Measurements from ENCODE around the gene VIPR2. TPM values are rescaled to one million over a fixed set of nuclear protein-coding genes. Genes with fewer than 3 reads are reported as not detected.

The VIPR2 gene
- total RNA-seq, 2 donors from 2014 or later, result 0.36 to 0.45 TPM

- no peak overlapping the region for H3K4me3 Mint-ChIP-seq
- H3K9me3 Mint-ChIP-seq, result no peaks in the 10 kb centered on the region
- H3K36me3 Mint-ChIP-seq, result no peaks in the 10 kb centered on the region
- DNase-seq (ENCODE audit: low spot score) (no peak), ATAC-seq (no peak)
- H3K4me1 Mint-ChIP-seq (ENCODE audit: low read depth in 2 of 2), result no peaks in the 10 kb centered on the region
- H3K27ac Mint-ChIP-seq, result no peak overlapping the region
- peaks cover 0 to 5% of the 10 kb centered on the region in 2 donors for H3K27me3 Mint-ChIP-seq
These were observed 87.9 kb downstream of the VIPR2 start for GRCh38 chr7:159056737-159057136.

- peaks cover 0 to 6% of the 10 kb centered on the region in 2 donors for H3K4me1 Mint-ChIP-seq (ENCODE audit: low read depth in 2 of 2)
- peaks cover 7 to 24% of the 10 kb centered on the region in 2 donors for H3K27me3 Mint-ChIP-seq
- no peak overlapping the region for H3K27ac Mint-ChIP-seq
- ATAC-seq, result no peak
- H3K4me3 Mint-ChIP-seq, result no peak overlapping the region
- DNase-seq (ENCODE audit: low spot score), result no peak
- no peaks in the 10 kb centered on the region for H3K9me3 Mint-ChIP-seq
- no peaks in the 10 kb centered on the region for H3K36me3 Mint-ChIP-seq
These were observed 92.8 kb downstream of the VIPR2 start for GRCh38 chr7:159051916-159052315.

- Mint-ChIP-seq H3K27me3 (peaks cover 7 to 24% of the 10 kb centered on the region in 2 donors), H3K27ac (no peak overlapping the region), H3K9me3 (no peaks in the 10 kb centered on the region), H3K4me1 (ENCODE audit: low read depth in 2 of 2) (peaks cover 0 to 6% of the 10 kb centered on the region in 2 donors), H3K36me3 (no peaks in the 10 kb centered on the region), H3K4me3 (no peak overlapping the region)
- DNase-seq (ENCODE audit: low spot score) (no peak), ATAC-seq (no peak)
These were observed 94.0 kb downstream of the VIPR2 start for GRCh38 chr7:159050704-159051103.

GRCh38 chr7:159049266-159050025, 95.2 kb downstream of the VIPR2 start:
- Mint-ChIP-seq H3K4me3 (no peak overlapping the region), H3K36me3 (no peaks in the 10 kb centered on the region), H3K27me3 (peaks cover 7 to 24% of the 10 kb centered on the region in 2 donors), H3K4me1 (ENCODE audit: low read depth in 2 of 2) (peaks cover 0 to 6% of the 10 kb centered on the region in 2 donors), H3K9me3 (no peaks in the 10 kb centered on the region), H3K27ac (no peak overlapping the region)
- no peak for ATAC-seq
- no peak for DNase-seq (ENCODE audit: low spot score)

- no peaks in the 10 kb centered on the region for H3K36me3 Mint-ChIP-seq
- DNase-seq (ENCODE audit: low spot score), result no peak
- H3K9me3 Mint-ChIP-seq, result no peaks in the 10 kb centered on the region
- peaks cover 0 to 6% of the 10 kb centered on the region in 2 donors for H3K4me1 Mint-ChIP-seq (ENCODE audit: low read depth in 2 of 2)
- ATAC-seq, result no peak
- peaks cover 7 to 21% of the 10 kb centered on the region in 2 donors for H3K27me3 Mint-ChIP-seq
- H3K4me3 Mint-ChIP-seq, result no peak overlapping the region
- H3K27ac Mint-ChIP-seq, result no peak overlapping the region
These were observed 96.0 kb downstream of the VIPR2 start for GRCh38 chr7:159048656-159049055.

GRCh38 chr7:159047536-159047935, 97.1 kb downstream of the VIPR2 start:
- ATAC-seq (no peak), DNase-seq (ENCODE audit: low spot score) (no peak)
- H3K4me3 Mint-ChIP-seq, result no peak overlapping the region
- peaks cover 0 to 6% of the 10 kb centered on the region in 2 donors for H3K4me1 Mint-ChIP-seq (ENCODE audit: low read depth in 2 of 2)
- H3K27me3 Mint-ChIP-seq, result peaks cover 7 to 21% of the 10 kb centered on the region in 2 donors
- H3K9me3 Mint-ChIP-seq, result no peaks in the 10 kb centered on the region
- H3K27ac Mint-ChIP-seq, result no peak overlapping the region
- H3K36me3 Mint-ChIP-seq, result no peaks in the 10 kb centered on the region

- peaks cover 7 to 18% of the 10 kb centered on the region in 2 donors for H3K27me3 Mint-ChIP-seq
- ATAC-seq (no peak), DNase-seq (ENCODE audit: low spot score) (peak; percentile 8)
- H3K4me1 Mint-ChIP-seq (ENCODE audit: low read depth in 2 of 2), result peaks cover 0 to 4% of the 10 kb centered on the region in 2 donors
- no peak overlapping the region for H3K4me3 Mint-ChIP-seq
- H3K9me3 Mint-ChIP-seq, result no peaks in the 10 kb centered on the region
- H3K27ac Mint-ChIP-seq, result no peak overlapping the region
- no peaks in the 10 kb centered on the region for H3K36me3 Mint-ChIP-seq
These were observed 98.4 kb downstream of the VIPR2 start for GRCh38 chr7:159046300-159046699.

- Mint-ChIP-seq H3K4me1 (ENCODE audit: low read depth in 2 of 2) (no peaks in the 10 kb centered on the region), H3K9me3 (no peaks in the 10 kb centered on the region), H3K27ac (no peak overlapping the region), H3K4me3 (no peak overlapping the region), H3K36me3 (no peaks in the 10 kb centered on the region), H3K27me3 (peaks cover 7 to 14% of the 10 kb centered on the region in 2 donors)
- no peak for DNase-seq (ENCODE audit: low spot score)
- ATAC-seq, result no peak
These were observed 98.8 kb downstream of the VIPR2 start for GRCh38 chr7:159045839-159046238.

- peaks cover 0 to 2% of the 10 kb centered on the region in 2 donors for H3K27me3 Mint-ChIP-seq
- no peak overlapping the region for H3K4me3 Mint-ChIP-seq
- no peak overlapping the region for H3K27ac Mint-ChIP-seq
- DNase-seq (ENCODE audit: low spot score) (no peak), ATAC-seq (peak in 1 of 2 donors; percentile 6)
- H3K36me3 Mint-ChIP-seq, result no peaks in the 10 kb centered on the region
- H3K4me1 Mint-ChIP-seq (ENCODE audit: low read depth in 2 of 2), result no peaks in the 10 kb centered on the region
- H3K9me3 Mint-ChIP-seq, result no peaks in the 10 kb centered on the region
These were observed 102.0 kb downstream of the VIPR2 start for GRCh38 chr7:159042581-159043101.

- no peaks in the 10 kb centered on the region for H3K9me3 Mint-ChIP-seq
- no peaks in the 10 kb centered on the region for H3K27me3 Mint-ChIP-seq
- H3K27ac Mint-ChIP-seq, result no peak overlapping the region
- H3K4me1 Mint-ChIP-seq (ENCODE audit: low read depth in 2 of 2), result no peaks in the 10 kb centered on the region
- no peak for DNase-seq (ENCODE audit: low spot score)
- no peak overlapping the region for H3K4me3 Mint-ChIP-seq
- no peak for ATAC-seq
- no peaks in the 10 kb centered on the region for H3K36me3 Mint-ChIP-seq
These were observed 102.6 kb downstream of the VIPR2 start for GRCh38 chr7:159042103-159042502.

- H3K36me3 Mint-ChIP-seq, result no peaks in the 10 kb centered on the region
- DNase-seq (ENCODE audit: low spot score), result no peak
- ATAC-seq, result peak in 1 of 2 donors; percentile 15
- H3K9me3 Mint-ChIP-seq, result no peaks in the 10 kb centered on the region
- H3K4me3 Mint-ChIP-seq, result no peak overlapping the region
- no peaks in the 10 kb centered on the region for H3K27me3 Mint-ChIP-seq
- no peaks in the 10 kb centered on the region for H3K4me1 Mint-ChIP-seq (ENCODE audit: low read depth in 2 of 2)
- no peak overlapping the region for H3K27ac Mint-ChIP-seq
These were observed 103.6 kb downstream of the VIPR2 start for GRCh38 chr7:159040912-159041711.

GRCh38 chr7:159040146-159040545, 104.5 kb downstream of the VIPR2 start:
- H3K9me3 Mint-ChIP-seq, result no peaks in the 10 kb centered on the region
- H3K27me3 Mint-ChIP-seq, result no peaks in the 10 kb centered on the region
- H3K27ac Mint-ChIP-seq, result no peak overlapping the region
- peak in 1 of 2 donors; percentile 18 for ATAC-seq
- H3K36me3 Mint-ChIP-seq, result no peaks in the 10 kb centered on the region
- H3K4me3 Mint-ChIP-seq, result no peak overlapping the region
- H3K4me1 Mint-ChIP-seq (ENCODE audit: low read depth in 2 of 2), result no peaks in the 10 kb centered on the region
- no peak for DNase-seq (ENCODE audit: low spot score)

- Mint-ChIP-seq H3K27me3 (no peaks in the 10 kb centered on the region), H3K36me3 (no peaks in the 10 kb centered on the region), H3K4me1 (ENCODE audit: low read depth in 2 of 2) (no peaks in the 10 kb centered on the region), H3K9me3 (no peaks in the 10 kb centered on the region), H3K4me3 (no peak overlapping the region), H3K27ac (no peak overlapping the region)
- DNase-seq (ENCODE audit: low spot score) (no peak), ATAC-seq (no peak)
These were observed 105.0 kb downstream of the VIPR2 start for GRCh38 chr7:159039716-159040115.

GRCh38 chr7:159038066-159038465, 106.6 kb downstream of the VIPR2 start:
- no peak overlapping the region for H3K27ac Mint-ChIP-seq
- no peak for DNase-seq (ENCODE audit: low spot score)
- H3K4me3 Mint-ChIP-seq, result no peak overlapping the region
- H3K9me3 Mint-ChIP-seq, result no peaks in the 10 kb centered on the region
- no peaks in the 10 kb centered on the region for H3K36me3 Mint-ChIP-seq
- no peak for ATAC-seq
- no peaks in the 10 kb centered on the region for H3K4me1 Mint-ChIP-seq (ENCODE audit: low read depth in 2 of 2)
- H3K27me3 Mint-ChIP-seq, result no peaks in the 10 kb centered on the region

Measured in natural killer cell treated with Interleukin-12 subunit alpha and Interleukin-12 subunit beta and Interleukin-15 and Interleukin-18, amount 100 ng/mL, for 72 hours (primary cell).